22Rv1 (cell line): Measurements from ENCODE around the gene CUL9.

Source experiments
- H3K27ac ChIP-seq: fragments of 450-650 bp; 2 replicates; pipeline ENCODE4 v1.5.1; 2017
- CTCF ChIP-seq: fragments of 450-650 bp; IDR thresholded peaks from 2 replicates; pipeline ENCODE4 v1.5.1; 2017; ENCODE audit warnings: mild to moderate bottlenecking
- ZFX ChIP-seq: fragments of 450-650 bp; IDR thresholded peaks from 2 replicates; pipeline ENCODE4 v1.6.1; 2017; ENCODE audit warnings: antibody characterized with exemption, borderline replicate concordance

The CUL9 gene

GRCh38 chr6:43271103-43271815, 89.3 kb downstream of the CUL9 start:
- TF ChIP-seq CTCF = no peak
- TF ChIP-seq ZFX = no peak
- H3K27ac ChIP-seq = no peak overlapping the region

GRCh38 chr6:43271944-43272343, 89.9 kb downstream of the CUL9 start:
- H3K27ac ChIP-seq = no peak overlapping the region

GRCh38 chr6:43273707-43274106, 91.7 kb downstream of the CUL9 start:
- TF ChIP-seq CTCF (no peak), ZFX (no peak)
- H3K27ac ChIP-seq = no peak overlapping the region

More at GRCh38 chr6:43271944-43272343, 89.9 kb downstream of the CUL9 start:
- TF ChIP-seq ZFX (no peak), CTCF (no peak)
